ENCODE results near the gene AP2S1.
"Not testable (repeated sequence)": the region's sequence is repeated elsewhere in the genome, so short reads cannot be mapped to it uniquely, and the experiment has no call there.

The AP2S1 gene

GRCh38 chr19:46850228-46851203 lies at the start of gene AP2S1:
AP2S1 (minus strand) TSS chr19:46850846; CDS start chr19:46850766, 80 bp downstream.
- peak; percentile 99 for DNase-seq (ENCODE audit: low spot score)

GRCh38 chr19:46900341-46900740 lies 49.7 kb upstream of the AP2S1 start:
- DNase-seq (ENCODE audit: low spot score) = no peak

GRCh38 chr19:46898731-46899130 lies 48.1 kb upstream of the AP2S1 start:
- no peak for DNase-seq (ENCODE audit: low spot score)

- DNase-seq (ENCODE audit: low spot score) = no peak
These were observed 45.6 kb upstream of the AP2S1 start for GRCh38 chr19:46896076-46896794.

GRCh38 chr19:46892252-46893179 lies 41.9 kb upstream of the AP2S1 start:
- no peak for DNase-seq (ENCODE audit: low spot score)

- DNase-seq (ENCODE audit: low spot score) = peak; percentile 29
These were observed 40.0 kb upstream of the AP2S1 start for GRCh38 chr19:46890423-46891170.

- DNase-seq (ENCODE audit: low spot score) = no peak
These were observed 36.7 kb upstream of the AP2S1 start for GRCh38 chr19:46887240-46887782.

- DNase-seq (ENCODE audit: low spot score) = no peak
These were observed 36.0 kb upstream of the AP2S1 start for GRCh38 chr19:46886546-46887239.

GRCh38 chr19:46885411-46885810 lies 34.8 kb upstream of the AP2S1 start:
- DNase-seq (ENCODE audit: low spot score) = no peak

- not testable (repeated sequence) for DNase-seq (ENCODE audit: low spot score)
These were observed 32.1 kb upstream of the AP2S1 start for GRCh38 chr19:46882751-46883150.

- DNase-seq (ENCODE audit: low spot score) = no peak
These were observed 31.4 kb upstream of the AP2S1 start for GRCh38 chr19:46882034-46882433.

GRCh38 chr19:46881092-46881491 lies 30.4 kb upstream of the AP2S1 start:
- DNase-seq (ENCODE audit: low spot score) = no peak

GRCh38 chr19:46880431-46880830 lies 29.8 kb upstream of the AP2S1 start:
- DNase-seq (ENCODE audit: low spot score) = no peak

GRCh38 chr19:46878613-46879375 lies 28.1 kb upstream of the AP2S1 start:
- peak; percentile 37 for DNase-seq (ENCODE audit: low spot score)

- DNase-seq (ENCODE audit: low spot score) = no peak
These were observed 25.0 kb upstream of the AP2S1 start for GRCh38 chr19:46875657-46876056.

GRCh38 chr19:46875234-46875633 lies 24.6 kb upstream of the AP2S1 start:
- DNase-seq (ENCODE audit: low spot score) = no peak

GRCh38 chr19:46872967-46873366 lies 22.3 kb upstream of the AP2S1 start:
- no peak for DNase-seq (ENCODE audit: low spot score)

GRCh38 chr19:46871173-46871572 lies 20.5 kb upstream of the AP2S1 start:
- not testable (repeated sequence) for DNase-seq (ENCODE audit: low spot score)

GRCh38 chr19:46868025-46868802 lies 17.6 kb upstream of the AP2S1 start:
- no peak for DNase-seq (ENCODE audit: low spot score)
